Panc1 (cell line): Measurements from ENCODE around the gene CYP39A1. TPM values are rescaled to one million over a fixed set of nuclear protein-coding genes. Genes with fewer than 3 reads are reported as not detected.

Experiments used
- ATAC-seq: fragments of 200-7000 bp; cut with Tn5 transposase; 2 replicates; pipeline ENCODE4 v1.9.1; 2020; ENCODE audit warnings: mild to moderate bottlenecking, moderate library complexity
- BruUV-seq: library from RNA; stranded (reverse); fragments of 400-500 nt; replicated peaks from 2 replicates; lab custom pipeline; 2021; lab: Mats Ljungman, UMichigan
- CTCF ChIA-PET: fragments of 300-600 bp; sonication (Branson Sonifier 250); formaldehyde crosslinking; loops from one replicate; lab custom pipeline; 2022; ENCODE audit warnings: antibody characterized with exemption; lab: Charles Lee
- POLR2A ChIA-PET: fragments of 300-600 bp; sonication (Branson Sonifier 250); formaldehyde crosslinking; loops from one replicate; lab custom pipeline; 2022; ENCODE audit warnings: antibody characterized with exemption; lab: Charles Lee
- DNase-seq: peaks from one replicate; pipeline ENCODE4 v3.0.0-alpha.2; 2010; ENCODE audit warnings: low read depth, low spot score
- H3K27ac ChIP-seq: 2 replicates; pipeline ENCODE4 v1.5.1; 2011; ENCODE audit warnings: mild to moderate bottlenecking, low read length, inconsistent platforms
- H3K27me3 ChIP-seq: fragments of 200-500 bp; sonication (Bioruptor generic); 2 replicates; pipeline ENCODE4 v1.6.0; 2014; ENCODE audit warnings: low read length, inconsistent platforms; ENCODE audit not compliant: control insufficient read depth, insufficient read depth
- H3K36me3 ChIP-seq: fragments of 200-500 bp; sonication (Bioruptor generic); 2 replicates; pipeline ENCODE4 v1.5.1; 2014; ENCODE audit warnings: inconsistent platforms, mild to moderate bottlenecking, low read length, moderate library complexity; ENCODE audit not compliant: control insufficient read depth, insufficient read depth
- H3K4me1 ChIP-seq: 2 replicates; pipeline ENCODE4 v1.5.1; 2011; ENCODE audit warnings: inconsistent platforms, mild to moderate bottlenecking, low read length, moderate library complexity; ENCODE audit not compliant: control insufficient read depth, insufficient read depth
- H3K4me3 ChIP-seq, 2 experiments: 2 replicates each; pipeline ENCODE4 v1.5.1; 2011 to 2012; ENCODE audit warnings: low read depth in 2 of 2, low read length in 2 of 2, mild to moderate bottlenecking in 2 of 2, inconsistent platforms in 1 of 2, moderate library complexity in 1 of 2
- H3K9me3 ChIP-seq: fragments of 200-500 bp; sonication (Bioruptor generic); 2 replicates; pipeline ENCODE4 v1.5.1; 2014; ENCODE audit warnings: low read depth, mild to moderate bottlenecking, inconsistent platforms, low read length, moderate library complexity; ENCODE audit not compliant: control insufficient read depth, insufficient read depth
- CTCF ChIP-seq: fragments of 450-650 bp; IDR thresholded peaks from 2 replicates; pipeline ENCODE4 v1.5.1; 2017; ENCODE audit warnings: mild to moderate bottlenecking
- POLR2AphosphoS5 ChIP-seq: IDR thresholded peaks from 2 replicates; pipeline ENCODE4 v1.6.1; 2012; ENCODE audit warnings: mild to moderate bottlenecking, low read depth, low read length, moderate library complexity
- REST ChIP-seq, 2 experiments: IDR thresholded peaks; 2 replicates each; pipeline ENCODE4 v1.6.1; 2011 to 2012; ENCODE audit warnings: low read depth in 2 of 2, control low read depth in 1 of 2, low read length in 1 of 2, mild to moderate bottlenecking in 1 of 2, moderate library complexity in 1 of 2; ENCODE audit not compliant: insufficient read depth in 1 of 2
- SIN3A ChIP-seq: IDR thresholded peaks from 2 replicates; pipeline ENCODE4 v1.6.1; 2012; ENCODE audit warnings: low read depth, mild to moderate bottlenecking, low read length, moderate library complexity, borderline replicate concordance; ENCODE audit not compliant: insufficient read depth
- TCF7L2 ChIP-seq: IDR thresholded peaks from 2 replicates; pipeline ENCODE4 v1.6.1; 2011; ENCODE audit warnings: mild to moderate bottlenecking, low read depth, low read length, inconsistent platforms
- in situ Hi-C: cut with HindIII; loops from 2 replicates; pipeline ENCODE4 v1.10.0; 2016; ENCODE audit warnings: low sequenced_read_pairs, low pct_unique_long_range_greater_than_20kb
- intact Hi-C: fragments of 100-400 bp; cut with micrococcal nuclease; formaldehyde crosslinking; loops from one replicate; pipeline ENCODE4 v1.10.0; 2022; ENCODE audit not compliant: unreplicated experiment
- total RNA-seq: library from RNA; stranded (reverse); gene quantifications from one replicate; pipeline ENCODE4 v1.2.1, GENCODE V29; 2021; ENCODE audit not compliant: unreplicated experiment

The CYP39A1 gene
- total RNA-seq, 1 experiment from 2014 or later, result 0.72 TPM

GRCh38 chr6:46521464-46521971 is 131.1 kb downstream of the CYP39A1 start:
- CTCF ChIA-PET, result no interaction called here
- POLR2A ChIA-PET, result no interaction called here
- in situ Hi-C loops (no loop called here), intact Hi-C loops (no loop called here)
- TF ChIP-seq CTCF, result no peak
- no peak for TF ChIP-seq REST (IDR thresholded peaks at IDR 0.05; ENCODE audit: insufficient read depth in 1 of 2, low read depth in 2 of 2, low read length in 1 of 2)
- no peak for TF ChIP-seq SIN3A
- no peak for TF ChIP-seq TCF7L2
- no peak for TF ChIP-seq POLR2AphosphoS5
- H3K4me1 ChIP-seq, result no peaks in the 10 kb centered on the region
- H3K36me3 ChIP-seq, result no peaks in the 10 kb centered on the region
- no peak overlapping the region for H3K27ac ChIP-seq
- no peaks in the 10 kb centered on the region for H3K27me3 ChIP-seq
- H3K4me3 ChIP-seq, result no peak overlapping the region
- no TSS peak for BruUV-seq
- DNase-seq (no peak), ATAC-seq (no peak)
- no peaks in the 10 kb centered on the region for H3K9me3 ChIP-seq

DNA sequence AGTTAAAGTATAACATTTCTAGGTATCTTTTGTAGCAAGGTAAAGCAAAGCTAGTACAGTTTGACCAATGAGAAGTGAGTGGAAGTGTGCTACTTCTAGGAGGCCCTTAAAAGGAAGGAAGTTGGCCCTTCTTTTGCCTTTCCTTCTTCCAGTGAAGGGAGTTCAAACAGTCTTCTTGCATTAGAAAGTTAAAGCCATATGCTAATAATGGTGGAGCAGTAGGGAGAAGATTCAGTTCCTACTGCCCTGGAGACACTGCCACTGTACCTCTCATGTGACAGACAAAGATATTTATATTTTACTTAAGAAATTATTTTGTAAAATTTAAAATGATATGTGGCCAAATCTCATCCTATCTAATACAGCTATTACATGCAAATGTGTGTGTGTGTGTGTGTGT is 135.4 kb downstream of the CYP39A1 start:
- in situ Hi-C loops, result no loop called here
- CTCF ChIA-PET, result no interaction called here

More for the DNA sequence above, 135.4 kb downstream of the CYP39A1 start:
- no peaks in the 10 kb centered on the region for H3K36me3 ChIP-seq
- no peaks in the 10 kb centered on the region for H3K9me3 ChIP-seq
- no peak for DNase-seq
- POLR2A ChIA-PET, result no interaction called here
- no TSS peak for BruUV-seq
- H3K4me1 ChIP-seq, result no peaks in the 10 kb centered on the region
- no peak for ATAC-seq
- no peak overlapping the region for H3K4me3 ChIP-seq
- TF ChIP-seq CTCF, result no peak
- TF ChIP-seq POLR2AphosphoS5, result no peak
- TF ChIP-seq REST (IDR thresholded peaks at IDR 0.05; ENCODE audit: insufficient read depth in 1 of 2, low read depth in 2 of 2, low read length in 1 of 2), result no peak
- TF ChIP-seq TCF7L2, result no peak
- no peak for TF ChIP-seq SIN3A
- H3K27me3 ChIP-seq, result no peaks in the 10 kb centered on the region
- no peak overlapping the region for H3K27ac ChIP-seq
- intact Hi-C loops, result no loop called here
